ENCODE measurements around the gene XXYLT1. TPM values are rescaled to one million over a fixed set of nuclear protein-coding genes. Genes with fewer than 3 reads are reported as not detected.

XXYLT1 gene
- total and polyA plus RNA-seq, 2 of the 4 experiments (the other 2 are of a cell fraction): 14.7 to 18.1 TPM

- no peak overlapping the region for H4K5ac ChIP-seq (ENCODE audit: low read depth, low read length)
- no peak overlapping the region for H3K9ac ChIP-seq (ENCODE audit: low read depth, low read length)
- no peak overlapping the region for H3K27ac ChIP-seq (ENCODE audit: insufficient read depth, low read length)
- intact Hi-C loops (cut with micrococcal nuclease): no loop called here
- no CpG with 5 or more reads among the region's 3 CpGs for whole genome bisulfite sequencing, 2 experiments (ENCODE audit: extremely low coverage in 2 of 2, insufficient read length in 1 of 2)
- H3K4me1 ChIP-seq (ENCODE audit: control insufficient read depth, insufficient read depth, low read length): no peaks in the 10 kb centered on the region; the same call in 1 of the 2 replicates
- no peak overlapping the region for H2AFZ ChIP-seq (replicated peaks; ENCODE audit: low read length, poor library complexity)
- H4K8ac ChIP-seq (ENCODE audit: low read depth in 2 of 2, low read length in 2 of 2): no peak overlapping the region
- no peak overlapping the region for H2BK20ac ChIP-seq (ENCODE audit: low read depth, low read length)
- POLR2A ChIA-PET (ENCODE audit: unreplicated experiment): no interaction called here
- no peaks in the 10 kb centered on the region for H3K9me3 ChIP-seq (ENCODE audit: control insufficient read depth, insufficient read depth, low read length)
- H2BK15ac ChIP-seq (ENCODE audit: low read depth, low read length): no peak overlapping the region
- no peak overlapping the region for H2AK9ac ChIP-seq (replicated peaks; ENCODE audit: low read depth, low read length, poor library complexity)
- CTCF ChIA-PET: interaction anchor here (1.7 kb wide), 1 partner anchor 10 kb away, joined by 4 read pairs; no protein-coding TSS in a partner anchor
- no peak overlapping the region for H2BK120ac ChIP-seq (ENCODE audit: low read depth, low read length)
- ATAC-seq (ENCODE audit: low read depth) (no peak), DNase-seq (no peak)
- H3K9me1 ChIP-seq (ENCODE audit: insufficient read depth, low read length): peaks cover 7% of the 10 kb centered on the region; the same call in 1 of the 2 replicates
- no peak overlapping the region for H3K56ac ChIP-seq (ENCODE audit: extremely low read depth, insufficient read depth, low read length)
- H3K14ac ChIP-seq (replicated peaks; ENCODE audit: low read depth, low read length): no peak overlapping the region
- BruUV-seq (replicated peaks): no TSS peak
- no peak overlapping the region for H4K91ac ChIP-seq (ENCODE audit: insufficient read depth, low read depth, low read length)
- no peak overlapping the region for H3K4me2 ChIP-seq (ENCODE audit: low read depth, low read length)
- H3K4ac ChIP-seq (ENCODE audit: low read depth, low read length): no peak overlapping the region
- H2AK5ac ChIP-seq (ENCODE audit: low read depth, low read length): no peak overlapping the region
- no peaks in the 10 kb centered on the region for H3K36me3 ChIP-seq (ENCODE audit: control insufficient read depth, insufficient read depth, low read length)
- TF ChIP-seq ELK1 (IDR thresholded peaks at IDR 0.05; ENCODE audit: borderline replicate concordance, low read depth, low read length): no peak
- no peak for TF ChIP-seq SMC3 (IDR thresholded peaks at IDR 0.05; ENCODE audit: low read depth, low read length)
- TF ChIP-seq RAD21 (IDR thresholded peaks at IDR 0.05; ENCODE audit: low read length): no peak
- no peak for TF ChIP-seq CHD1 (IDR thresholded peaks at IDR 0.05; ENCODE audit: low read depth, low read length)
- no peak for TF ChIP-seq POLR2A (IDR thresholded peaks at IDR 0.05; ENCODE audit: low read depth, low read length)
- no peak overlapping the region for H2BK5ac ChIP-seq (ENCODE audit: low read depth, low read length, poor library complexity, severe bottlenecking)
- H4K20me1 ChIP-seq (ENCODE audit: insufficient read depth, low read length): no peaks in the 10 kb centered on the region
- in situ Hi-C loops (cut with MboI; ENCODE audit: low sequenced_read_pairs): no loop called here
- H3K18ac ChIP-seq (ENCODE audit: low read depth, low read length): no peak overlapping the region
- no peak overlapping the region for H3K4me3 ChIP-seq (ENCODE audit: insufficient read depth, low read depth, low read length)
- H3K27me3 ChIP-seq (ENCODE audit: control insufficient read depth, insufficient read depth, low read length): no peaks in the 10 kb centered on the region
- no peak overlapping the region for H3K23ac ChIP-seq (ENCODE audit: low read depth, low read length)
- peaks cover 21 to 25% of the 10 kb centered on the region in 2 experiments for H3K79me1 ChIP-seq (ENCODE audit: low read depth in 1 of 2, low read length in 2 of 2)
- dilution Hi-C loops (cut with HindIII; ENCODE audit: low sequenced_read_pairs, unreplicated experiment): no loop called here
Measured at GRCh38 chr3:195239121-195239520, 31.8 kb downstream of the XXYLT1 start.

All from IMR-90 (cell line).